A673 (cell line): ENCODE measurements around the gene STIP1. TPM values are rescaled to one million over a fixed set of nuclear protein-coding genes. Genes with fewer than 3 reads are reported as not detected.

ENCODE experiments used
- BruUV-seq: library from RNA; stranded (reverse); fragments of 400-500 nt; replicated peaks from 2 replicates; lab custom pipeline; 2021; lab: Mats Ljungman, UMichigan
- CTCF ChIA-PET: fragments of 300-600 bp; sonication (Branson Sonifier 250); formaldehyde crosslinking; loops from one replicate; lab custom pipeline; 2022; ENCODE audit warnings: antibody characterized with exemption; lab: Charles Lee
- POLR2A ChIA-PET: fragments of 300-600 bp; sonication (Branson Sonifier 250); formaldehyde crosslinking; loops from one replicate; lab custom pipeline; 2022; ENCODE audit warnings: antibody characterized with exemption; ENCODE audit not compliant: low non-redundant PET; lab: Charles Lee
- DNase-seq: peaks from one replicate; pipeline ENCODE4 v3.0.0-alpha.2; 2015; ENCODE audit warnings: low spot score
- H3K27ac ChIP-seq: fragments of 200-600 bp; sonication (generic); 2 replicates; pipeline ENCODE4 v1.5.1; 2016; ENCODE audit warnings: mixed run types, low read depth, mild to moderate bottlenecking, mixed read lengths, antibody characterized with exemption, low read length; ENCODE audit not compliant: poor library complexity, severe bottlenecking
- H3K27me3 ChIP-seq: fragments of 200-600 bp; sonication (generic); replicated peaks from 2 replicates; pipeline ENCODE4 v1.6.1; 2017; ENCODE audit warnings: mixed run types, low read depth, mild to moderate bottlenecking, mixed read lengths, antibody characterized with exemption, low read length; ENCODE audit not compliant: insufficient read depth, poor library complexity
- H3K36me3 ChIP-seq: fragments of 200-600 bp; sonication (generic); 2 replicates; pipeline ENCODE4 v1.6.1; 2016; ENCODE audit warnings: mixed run types, mild to moderate bottlenecking, mixed read lengths, antibody characterized with exemption, low read length; ENCODE audit not compliant: insufficient read depth, poor library complexity, severe bottlenecking
- H3K4me1 ChIP-seq: fragments of 200-600 bp; sonication (generic); 2 replicates; pipeline ENCODE4 v1.6.1; 2017; ENCODE audit warnings: mixed run types, mild to moderate bottlenecking, mixed read lengths, antibody characterized with exemption, low read length; ENCODE audit not compliant: insufficient read depth, poor library complexity, severe bottlenecking
- H3K4me3 ChIP-seq: fragments of 200-600 bp; sonication (generic); 2 replicates; pipeline ENCODE4 v1.5.1; 2016; ENCODE audit warnings: low read depth, mixed run types, mild to moderate bottlenecking, mixed read lengths, low read length; ENCODE audit not compliant: poor library complexity, severe bottlenecking
- H3K9me3 ChIP-seq: fragments of 200-600 bp; sonication (generic); 2 replicates; pipeline ENCODE4 v1.6.1; 2016; ENCODE audit warnings: mixed run types, low read depth, mild to moderate bottlenecking, mixed read lengths, antibody characterized with exemption, low read length; ENCODE audit not compliant: poor library complexity, severe bottlenecking
- CTCF ChIP-seq: fragments of 300-800, 200-600 bp; sonication (generic); conservative IDR thresholded peaks from 2 replicates; pipeline ENCODE4 v1.5.1; 2017; ENCODE audit warnings: low read depth, mild to moderate bottlenecking, antibody characterized with exemption, low read length, moderate library complexity, mixed read lengths
- EZH2 ChIP-seq: fragments of 200-600 bp; sonication (generic); IDR thresholded peaks from 2 replicates; pipeline ENCODE4 v1.6.1; 2017; ENCODE audit warnings: borderline replicate concordance, low read depth, mild to moderate bottlenecking, mixed read lengths, antibody characterized with exemption, low read length; ENCODE audit not compliant: poor library complexity, severe bottlenecking
- intact Hi-C: fragments of 100-400 bp; cut with micrococcal nuclease; formaldehyde crosslinking; loops from one replicate; pipeline ENCODE4 v1.10.0; 2022; ENCODE audit not compliant: unreplicated experiment
- total RNA-seq: library from RNA; stranded (reverse); gene quantifications from 2 replicates; pipeline ENCODE4 v1.2.3, GENCODE V29; 2021

STIP1 gene
- total RNA-seq, 1 experiment from 2014 or later, result 577 TPM

GRCh38 chr11:64223001-64223651 lies 37.2 kb downstream of the STIP1 start:
- Histone ChIP-seq H3K36me3 (peaks cover 46% of the 10 kb centered on the region), H3K4me3 (no peak overlapping the region), H3K9me3 (no peaks in the 10 kb centered on the region), H3K27me3 (no peaks in the 10 kb centered on the region), H3K27ac (peak overlapping the region; percentile 1), H3K4me1 (peaks cover 15% of the 10 kb centered on the region)
- ChIA-PET CTCF (no interaction called here), POLR2A (no interaction called here)
- TF ChIP-seq CTCF (no peak), EZH2 (no peak)
- DNase-seq, result no peak
- no TSS peak for BruUV-seq
- intact Hi-C loops, result no loop called here

DNA sequence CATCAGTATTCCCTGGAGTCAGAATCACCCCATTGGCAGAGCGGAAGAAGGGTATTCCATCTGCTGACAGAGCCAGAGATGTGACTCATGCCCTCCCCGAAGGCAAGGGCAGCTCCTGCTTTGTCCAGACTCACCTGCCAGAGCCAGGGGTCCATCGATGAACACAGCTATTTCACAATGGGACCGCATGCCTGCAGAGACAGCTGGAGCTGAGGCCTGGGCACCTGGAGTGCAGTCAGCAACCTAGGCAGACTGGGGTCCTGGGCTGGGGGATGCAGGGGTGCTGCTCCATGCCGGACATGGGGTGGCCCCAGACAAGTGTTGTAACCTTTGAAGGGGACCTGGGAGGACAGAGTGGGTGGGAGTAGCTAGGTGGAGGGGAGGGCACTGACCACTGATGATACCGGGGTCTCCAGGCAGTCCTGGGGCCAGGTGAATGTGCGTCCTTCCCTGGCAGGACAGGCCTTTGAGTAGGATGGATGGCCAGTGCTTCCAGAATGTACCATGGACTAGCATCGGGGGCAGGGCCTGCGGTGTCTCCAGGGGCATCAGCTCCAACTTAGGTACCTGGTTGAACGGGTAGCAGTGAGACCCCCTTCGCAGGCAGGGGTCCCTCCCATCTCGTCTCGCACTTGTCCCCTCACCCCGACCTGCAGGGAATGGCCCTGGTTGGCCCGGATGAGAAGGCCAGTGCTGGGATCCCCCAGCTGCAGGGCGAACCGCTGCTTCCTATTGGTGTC lies 38.4 kb downstream of the STIP1 start:
- intact Hi-C loops, result no loop called here
- no peak for DNase-seq
- no peaks in the 10 kb centered on the region for H3K27me3 ChIP-seq
- CTCF ChIA-PET, result no interaction called here
- H3K4me1 ChIP-seq, result peaks cover 16% of the 10 kb centered on the region
- H3K9me3 ChIP-seq, result no peaks in the 10 kb centered on the region
- peaks cover 35% of the 10 kb centered on the region for H3K36me3 ChIP-seq
- POLR2A ChIA-PET, result no interaction called here
- peak overlapping the region; percentile 87 for H3K27ac ChIP-seq
- no TSS peak for BruUV-seq
- H3K4me3 ChIP-seq, result peak overlapping the region; percentile 87
- TF ChIP-seq CTCF, result no peak
- TF ChIP-seq EZH2, result no peak

GRCh38 chr11:64224891-64225607 lies 39.1 kb downstream of the STIP1 start:
- TF ChIP-seq CTCF (no peak), EZH2 (no peak)
- CTCF ChIA-PET, result interaction anchor here (0.9 to 1.4 kb wide), 2 partner anchors 19 to 76 kb away, joined by 3 read pairs; partner anchors contain the start of gene FERMT3
- Histone ChIP-seq H3K27ac (peak overlapping the region; percentile 87), H3K4me3 (peak overlapping the region; percentile 87), H3K4me1 (peaks cover 22% of the 10 kb centered on the region), H3K9me3 (no peaks in the 10 kb centered on the region), H3K27me3 (no peaks in the 10 kb centered on the region), H3K36me3 (peaks cover 28% of the 10 kb centered on the region)
- BruUV-seq, result no TSS peak
- intact Hi-C loops, result no loop called here
- POLR2A ChIA-PET, result interaction anchor here (0.6 kb wide), 1 partner anchor 14 kb away, joined by 7 read pairs; no protein-coding TSS in a partner anchor
- no peak for DNase-seq
